Measurements from ENCODE around the gene CCDC9.
"Not testable (repeated sequence)": the region's sequence is repeated elsewhere in the genome, so short reads cannot be mapped to it uniquely, and the experiment has no call there.

Gene CCDC9

GRCh38 chr19:47284324-47284899 lies 28.1 kb downstream of the CCDC9 start:
- peak; percentile 57 for DNase-seq

- DNase-seq = no peak
These were observed 39.7 kb downstream of the CCDC9 start for GRCh38 chr19:47296036-47296435.

DNA sequence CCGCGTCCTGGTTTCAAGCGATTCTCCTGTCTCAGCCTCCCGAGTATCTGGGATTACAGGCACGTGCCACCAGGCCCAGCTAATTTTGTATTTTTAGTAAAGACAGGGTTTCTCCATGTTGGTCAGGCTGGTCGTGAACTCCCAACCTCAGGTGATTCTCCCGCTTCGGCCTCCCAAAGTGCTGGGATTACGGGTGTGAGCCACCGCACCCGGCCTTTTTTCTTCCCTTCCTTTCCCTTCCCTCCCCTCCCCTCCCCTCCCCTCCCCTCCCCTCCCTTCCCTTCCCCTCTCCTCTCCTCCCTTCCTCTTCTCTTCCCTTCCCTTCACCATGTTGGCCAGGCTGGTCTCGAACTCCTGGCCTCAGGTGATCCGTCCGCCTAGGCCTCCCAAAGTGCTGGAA lies 44.5 kb downstream of the CCDC9 start:
- not testable (repeated sequence) for DNase-seq

GRCh38 chr19:47302249-47302648 lies 45.9 kb downstream of the CCDC9 start:
- no peak for DNase-seq

- DNase-seq = no peak
These were observed 47.6 kb downstream of the CCDC9 start for GRCh38 chr19:47303966-47304365.

DNA sequence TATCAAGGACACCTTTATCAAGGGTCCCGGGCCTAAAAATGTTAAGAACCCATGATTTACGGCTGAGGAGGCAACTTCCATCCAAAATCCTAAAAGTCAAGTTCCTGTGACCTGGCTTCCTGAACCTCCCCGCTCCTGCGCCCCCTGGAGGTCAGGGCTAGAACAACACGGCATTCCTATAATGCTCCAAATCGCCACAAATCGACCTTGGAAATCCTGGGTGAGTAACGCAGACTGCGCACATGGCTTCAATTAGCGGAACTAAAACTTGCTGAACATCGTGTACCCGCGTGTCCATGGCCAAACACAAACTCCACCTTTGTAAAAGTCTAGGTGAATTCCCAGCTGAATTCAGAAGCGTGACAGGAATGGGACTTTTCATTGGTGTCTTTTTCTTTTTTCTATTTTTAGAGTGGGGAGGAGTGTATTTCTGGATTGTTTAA lies 49.0 kb downstream of the CCDC9 start:
- peak; percentile 36 for DNase-seq

DNA sequence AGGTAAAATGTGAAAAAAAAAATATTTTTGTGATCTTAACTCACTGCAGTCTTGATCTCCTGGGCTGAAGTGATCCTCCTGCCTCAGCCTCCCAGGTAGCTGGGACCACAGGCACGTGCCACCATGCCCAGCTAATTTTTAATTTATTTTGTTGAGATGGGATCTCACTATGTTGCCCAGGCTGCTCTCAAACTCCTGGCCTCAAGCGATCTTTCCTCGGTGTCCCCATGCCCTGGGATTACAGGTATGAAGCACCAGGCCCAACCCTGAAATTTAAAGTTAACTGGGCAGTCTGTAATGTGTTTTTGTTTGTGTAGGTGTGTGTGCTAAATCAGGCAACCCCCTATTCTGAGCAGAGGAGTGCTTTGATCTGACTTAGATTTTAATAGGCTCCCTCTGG lies 50.0 kb downstream of the CCDC9 start:
- DNase-seq = no peak

GRCh38 chr19:47309038-47309437 lies 52.7 kb downstream of the CCDC9 start:
- no peak for DNase-seq

GRCh38 chr19:47309608-47310007 lies 53.3 kb downstream of the CCDC9 start, which contains the start of gene C5AR1:
Gene C5AR1, plus strand, starts transcription at chr19:47309861. Its CDS starts 35 bp downstream, at chr19:47309896.
- no peak for DNase-seq

GRCh38 chr19:47310323-47310722 lies 54.0 kb downstream of the CCDC9 start:
- DNase-seq = no peak

DNA sequence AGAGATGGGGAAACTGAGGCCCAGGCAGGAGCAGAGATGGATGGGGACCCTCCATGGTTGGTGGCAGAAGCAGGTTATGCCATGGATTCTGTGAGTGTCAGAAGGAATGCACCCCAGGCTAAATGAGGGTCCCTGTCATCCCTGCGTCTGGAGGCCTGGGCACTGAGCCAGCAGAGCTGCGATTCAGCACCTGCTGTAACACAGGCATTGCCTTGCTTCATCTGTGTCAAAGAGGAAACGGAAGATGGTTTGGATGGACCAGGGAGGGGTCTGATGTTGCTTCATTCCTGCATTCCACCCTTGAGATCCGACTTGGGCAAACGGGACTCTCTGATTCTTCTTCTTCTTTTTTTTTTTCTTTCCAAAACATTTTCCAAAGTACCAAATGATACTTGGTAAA lies 54.5 kb downstream of the CCDC9 start:
- no peak for DNase-seq

- no peak for DNase-seq
These were observed 56.2 kb downstream of the CCDC9 start for GRCh38 chr19:47312366-47313006.

DNA sequence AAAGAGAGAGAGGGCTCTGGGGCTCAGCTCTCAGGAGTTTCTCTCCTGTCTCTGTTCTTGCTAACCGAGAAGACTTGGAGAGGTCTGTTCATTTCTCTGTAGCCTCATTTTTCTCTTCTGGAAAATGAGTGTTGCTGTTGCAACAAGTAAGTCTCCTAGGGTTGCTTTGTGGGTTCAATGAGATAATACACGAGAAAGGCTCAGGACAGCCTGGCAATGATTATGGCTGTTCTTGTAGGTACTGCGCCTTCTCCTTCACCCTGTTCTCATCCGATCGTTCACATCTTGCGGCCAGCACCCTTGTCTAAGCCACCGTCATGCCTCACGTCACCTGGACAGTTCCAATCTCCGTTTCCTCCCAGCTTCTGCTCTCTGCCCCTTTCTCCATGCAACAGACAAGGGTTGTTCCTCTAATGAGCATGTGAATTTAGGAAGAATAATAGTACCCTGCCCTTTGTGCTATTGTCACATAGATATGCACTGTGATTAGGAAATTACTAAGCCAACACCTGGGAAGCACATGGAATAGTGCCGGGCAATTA lies 57.5 kb downstream of the CCDC9 start:
- DNase-seq = no peak

DNA sequence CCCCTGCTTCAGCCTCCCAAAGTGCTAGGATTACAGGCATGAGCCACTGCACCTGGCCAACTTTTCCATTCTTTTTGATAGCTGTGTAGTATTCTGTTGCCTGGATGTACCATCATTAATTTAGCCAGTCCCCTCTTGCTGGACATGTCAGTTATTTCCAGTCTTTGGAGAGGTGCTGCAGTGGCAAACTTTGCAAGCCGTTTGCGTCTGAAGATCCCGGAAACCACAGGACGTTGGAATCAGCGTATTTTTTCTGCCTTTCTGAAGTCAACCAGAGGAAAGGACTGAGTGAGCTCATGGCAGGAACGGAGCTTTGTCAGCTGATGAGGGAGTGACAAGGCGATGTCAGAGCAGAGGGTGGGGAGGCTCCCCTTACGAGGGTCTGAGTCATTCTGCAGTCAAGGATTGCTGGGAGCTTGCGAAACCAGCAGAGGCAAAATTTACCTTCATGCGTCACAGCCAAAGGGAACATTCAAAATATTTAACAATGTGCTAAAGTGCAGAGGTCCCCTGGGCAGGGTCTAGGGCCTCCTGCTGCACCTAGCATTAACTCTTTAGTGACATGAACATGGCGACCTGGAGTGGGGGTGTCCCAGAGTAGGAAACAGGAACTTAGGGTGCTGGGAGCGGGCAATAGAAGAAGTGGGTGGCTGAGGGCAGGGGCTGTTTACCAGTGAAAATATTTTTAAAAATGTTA lies 58.9 kb downstream of the CCDC9 start:
- no peak for DNase-seq

GRCh38 chr19:47316513-47316912 lies 60.2 kb downstream of the CCDC9 start:
- no peak for DNase-seq

DNA sequence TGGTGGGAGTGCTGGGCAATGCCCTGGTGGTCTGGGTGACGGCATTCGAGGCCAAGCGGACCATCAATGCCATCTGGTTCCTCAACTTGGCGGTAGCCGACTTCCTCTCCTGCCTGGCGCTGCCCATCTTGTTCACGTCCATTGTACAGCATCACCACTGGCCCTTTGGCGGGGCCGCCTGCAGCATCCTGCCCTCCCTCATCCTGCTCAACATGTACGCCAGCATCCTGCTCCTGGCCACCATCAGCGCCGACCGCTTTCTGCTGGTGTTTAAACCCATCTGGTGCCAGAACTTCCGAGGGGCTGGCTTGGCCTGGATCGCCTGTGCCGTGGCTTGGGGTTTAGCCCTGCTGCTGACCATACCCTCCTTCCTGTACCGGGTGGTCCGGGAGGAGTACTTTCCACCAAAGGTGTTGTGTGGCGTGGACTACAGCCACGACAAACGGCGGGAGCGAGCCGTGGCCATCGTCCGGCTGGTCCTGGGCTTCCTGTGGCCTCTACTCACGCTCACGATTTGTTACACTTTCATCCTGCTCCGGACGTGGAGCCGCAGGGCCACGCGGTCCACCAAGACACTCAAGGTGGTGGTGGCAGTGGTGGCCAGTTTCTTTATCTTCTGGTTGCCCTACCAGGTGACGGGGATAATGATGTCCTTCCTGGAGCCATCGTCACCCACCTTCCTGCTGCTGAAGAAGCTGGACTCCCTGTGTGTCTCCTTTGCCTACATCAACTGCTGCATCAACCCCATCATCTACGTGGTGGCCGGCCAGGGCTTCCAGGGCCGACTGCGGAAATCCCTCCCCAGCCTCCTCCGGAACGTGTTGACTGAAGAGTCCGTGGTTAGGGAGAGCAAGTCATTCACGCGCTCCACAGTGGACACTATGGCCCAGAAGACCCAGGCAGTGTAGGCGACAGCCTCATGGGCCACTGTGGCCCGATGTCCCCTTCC lies 63.9 kb downstream of the CCDC9 start:
- no peak for DNase-seq
